WERI-Rb-1 (cell line): ENCODE results near the gene LIPI.

Experiments
- DNase-seq: peaks from one replicate; pipeline ENCODE4 v3.0.0-alpha.2; 2020
- H3K27ac ChIP-seq: fragments of 250-450 bp; sonication (Bioruptor Pico); 2 replicates; pipeline ENCODE4 v1.5.1; 2020; ENCODE audit warnings: mild to moderate bottlenecking, moderate library complexity
- H3K27me3 ChIP-seq: fragments of 250-450 bp; sonication (Bioruptor Pico); 2 replicates; pipeline ENCODE4 v1.5.1; 2021; ENCODE audit warnings: mild to moderate bottlenecking, low read depth, moderate library complexity; ENCODE audit not compliant: insufficient read depth, severe bottlenecking
- H3K36me3 ChIP-seq: fragments of 250-450 bp; sonication (Bioruptor Pico); 2 replicates; pipeline ENCODE4 v1.5.1; 2020; ENCODE audit warnings: mild to moderate bottlenecking, moderate library complexity
- H3K4me3 ChIP-seq: 2 replicates; pipeline ENCODE4 v1.5.1; 2011; ENCODE audit warnings: low read depth, mild to moderate bottlenecking, control low read depth, low read length
- H3K9me3 ChIP-seq: fragments of 250-450 bp; sonication (Bioruptor Pico); 2 replicates; pipeline ENCODE4 v1.5.1; 2021; ENCODE audit warnings: mild to moderate bottlenecking, moderate library complexity; ENCODE audit not compliant: severe bottlenecking
- CTCF ChIP-seq: IDR thresholded peaks from 2 replicates; pipeline ENCODE4 v1.5.1; 2011; ENCODE audit warnings: low read depth, mild to moderate bottlenecking, control low read depth, inconsistent platforms, low read length

LIPI gene

GRCh38 chr21:14143999-14144398 lies 66.8 kb downstream of the LIPI start:
- H3K27ac ChIP-seq = no peak overlapping the region
- no peaks in the 10 kb centered on the region for H3K9me3 ChIP-seq
- no peak for DNase-seq
- no peak for TF ChIP-seq CTCF
- H3K27me3 ChIP-seq = no peaks in the 10 kb centered on the region
- H3K36me3 ChIP-seq = no peaks in the 10 kb centered on the region
- H3K4me3 ChIP-seq = no peak overlapping the region

DNA sequence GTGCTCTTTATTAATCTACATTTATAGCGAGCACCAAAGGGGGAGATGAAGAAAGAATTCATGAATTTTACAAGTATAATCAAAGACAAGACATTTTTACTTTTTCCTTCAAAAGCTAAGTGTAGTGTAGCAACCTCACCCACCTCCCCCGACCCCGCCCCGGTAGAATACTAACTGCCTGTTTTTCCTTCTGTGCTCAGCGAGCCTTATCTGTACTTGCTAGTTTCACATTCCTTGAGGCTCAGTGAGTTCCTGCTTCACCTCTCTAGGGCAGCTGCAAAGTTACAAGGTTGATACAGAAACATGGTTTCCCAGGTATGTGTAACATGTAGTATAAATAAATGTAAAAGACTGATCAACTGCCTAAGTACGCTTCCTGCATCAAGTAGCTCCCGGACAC lies 86.5 kb downstream of the LIPI start:
- TF ChIP-seq CTCF = no peak
- Histone ChIP-seq H3K36me3 (no peaks in the 10 kb centered on the region), H3K27ac (no peak overlapping the region)

GRCh38 chr21:14121719-14122118 lies 89.0 kb downstream of the LIPI start:
- no peak overlapping the region for H3K27ac ChIP-seq
- no peak overlapping the region for H3K4me3 ChIP-seq
- H3K27me3 ChIP-seq = no peaks in the 10 kb centered on the region

More for the DNA sequence above, 86.5 kb downstream of the LIPI start:
- Histone ChIP-seq H3K27me3 (no peaks in the 10 kb centered on the region), H3K4me3 (no peak overlapping the region), H3K9me3 (no peaks in the 10 kb centered on the region)
- no peak for DNase-seq

GRCh38 chr21:14120091-14120734 lies 90.5 kb downstream of the LIPI start:
- peak; percentile 77 for TF ChIP-seq CTCF
- Histone ChIP-seq H3K27me3 (no peaks in the 10 kb centered on the region), H3K4me3 (no peak overlapping the region), H3K36me3 (no peaks in the 10 kb centered on the region), H3K27ac (no peak overlapping the region), H3K9me3 (no peaks in the 10 kb centered on the region)
- peak; percentile 60 for DNase-seq

More at GRCh38 chr21:14121719-14122118, 89.0 kb downstream of the LIPI start:
- Histone ChIP-seq H3K9me3 (no peaks in the 10 kb centered on the region), H3K36me3 (no peaks in the 10 kb centered on the region)
- DNase-seq = no peak
- TF ChIP-seq CTCF = no peak

DNA sequence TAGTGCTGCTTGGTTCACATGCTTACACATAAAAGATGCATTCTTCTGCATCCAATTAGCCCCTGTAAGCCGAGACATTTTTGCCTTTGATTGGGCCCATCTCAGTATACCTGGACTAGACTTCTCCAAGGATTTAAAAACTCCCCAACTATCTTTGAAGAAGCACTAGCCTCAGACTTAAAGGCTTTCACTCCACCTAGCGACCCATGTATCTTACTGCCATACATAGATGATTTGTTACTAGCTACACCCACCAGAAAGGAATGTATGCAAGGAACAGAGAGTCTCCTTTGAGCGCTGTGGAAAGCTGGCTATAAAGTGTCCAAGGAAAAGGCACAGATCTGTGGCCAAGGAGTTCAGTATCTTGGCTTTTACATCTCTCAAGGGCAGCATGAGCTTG lies 91.7 kb downstream of the LIPI start:
- Histone ChIP-seq H3K9me3 (no peaks in the 10 kb centered on the region), H3K36me3 (no peaks in the 10 kb centered on the region), H3K27ac (no peak overlapping the region), H3K4me3 (no peak overlapping the region), H3K27me3 (no peaks in the 10 kb centered on the region)
- TF ChIP-seq CTCF = no peak
- no peak for DNase-seq

DNA sequence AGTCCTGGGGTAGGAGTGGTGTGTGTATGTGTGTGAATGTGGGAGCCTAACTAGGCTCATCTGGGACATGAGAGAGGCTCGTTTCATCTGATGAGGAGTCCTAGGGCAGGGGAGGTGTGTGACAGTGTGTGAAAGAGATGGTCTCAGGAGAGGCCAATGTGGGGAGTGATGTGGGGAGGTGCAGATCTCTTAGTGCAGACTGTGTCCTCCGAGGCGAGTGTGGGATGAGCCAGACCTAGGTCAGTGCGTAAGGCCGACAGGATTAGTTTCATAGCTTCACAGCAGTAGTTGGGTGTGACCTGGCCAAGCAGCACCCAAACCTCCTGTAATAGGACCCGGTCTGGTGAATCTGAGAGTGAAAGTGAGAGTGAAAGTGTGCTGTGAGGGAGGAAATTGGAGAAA lies 94.7 kb downstream of the LIPI start:
- no peaks in the 10 kb centered on the region for H3K9me3 ChIP-seq
- no peak for TF ChIP-seq CTCF
- DNase-seq = no peak
- no peak overlapping the region for H3K27ac ChIP-seq
- H3K27me3 ChIP-seq = no peaks in the 10 kb centered on the region
- H3K4me3 ChIP-seq = no peak overlapping the region
- H3K36me3 ChIP-seq = no peaks in the 10 kb centered on the region
